C4-2B (cell line): Measurements from ENCODE around the gene GALNT8.

Experiments used
- CTCF ChIP-seq: fragments of 450-650 bp; conservative IDR thresholded peaks from 2 replicates; pipeline ENCODE4 v1.5.1; 2017; ENCODE audit warnings: mild to moderate bottlenecking
- ZFX ChIP-seq: fragments of 450-650 bp; IDR thresholded peaks from 2 replicates; pipeline ENCODE4 v1.6.1; 2017

GRCh38 chr12:4705824-4706223 lies 14.4 kb upstream of the GALNT8 start:
- TF ChIP-seq CTCF = no peak
- no peak for TF ChIP-seq ZFX
